K562 (cell line): ENCODE measurements around the gene ABAT. TPM values are rescaled to one million over a fixed set of nuclear protein-coding genes. Genes with fewer than 3 reads are reported as not detected.

ENCODE experiments used
- ATAC-seq: fragments of 200-7000 bp; cut with Tn5 transposase; 3 replicates; pipeline ENCODE4 v1.9.1; 2020; ENCODE audit warnings: moderate library complexity
- BruUV-seq: library from RNA; stranded (reverse); fragments of 400-500 nt; replicated peaks from 2 replicates; lab custom pipeline; 2021; lab: Mats Ljungman, UMichigan
- CTCF ChIA-PET: fragments of 300-600 bp; formaldehyde crosslinking; extraction: SDS; loops from one replicate; lab custom pipeline; 2021; ENCODE audit warnings: low intra/inter-chr PET ratio; lab: Yijun Ruan, JAX
- POLR2A ChIA-PET: fragments of 300-600, 350-650 bp; sonication (Branson Sonifier 250); formaldehyde crosslinking; extraction: SDS; loops from one replicate; lab custom pipeline; 2021; ENCODE audit warnings: antibody characterized with exemption, inconsistent platforms; lab: Yijun Ruan, JAX
- DNase-seq, 4 experiments: peaks; one replicate each; pipeline versions ENCODE4 v3.0.0 to v3.0.0-alpha.2; 2011 to 2018; ENCODE audit warnings: low spot score in 3 of 4, mixed read lengths in 3 of 4; ENCODE audit errors: extremely low read depth in 1 of 4
- FAIRE-seq: peaks from 2 replicates; lab custom pipeline; 2011; peaks lifted over from hg19 to GRCh38; lab: Jason Lieb, UNC
- H2AFZ ChIP-seq: 2 replicates; pipeline ENCODE4 v1.6.0; 2011; ENCODE audit warnings: low read depth, low read length, control low read depth, inconsistent platforms
- H3K27ac ChIP-seq: fragments of 200-600 bp; 3 replicates; pipeline ENCODE4 v1.8.0; 2011; ENCODE audit warnings: low read depth, mild to moderate bottlenecking, control low read depth, inconsistent platforms, low read length, moderate library complexity, mixed read lengths; ENCODE audit errors: extremely low read depth
- H3K27me3 ChIP-seq, 2 experiments: fragments of 300-600 bp in 1 of 2; 2 replicates in 1 of 2; 3 replicates in 1 of 2; pipeline versions ENCODE4 v1.6.0 to v1.8.0; 2011; ENCODE audit warnings: inconsistent platforms in 2 of 2, low read length in 2 of 2, mild to moderate bottlenecking in 1 of 2, mixed read lengths in 1 of 2, moderate library complexity in 1 of 2; ENCODE audit not compliant: control insufficient read depth in 2 of 2, insufficient read depth in 2 of 2
- H3K36me3 ChIP-seq: fragments of 300-600 bp; 3 replicates; pipeline ENCODE4 v1.8.0; 2011; ENCODE audit warnings: mild to moderate bottlenecking, low read length, inconsistent platforms; ENCODE audit not compliant: control insufficient read depth, insufficient read depth
- H3K4me1 ChIP-seq, 2 experiments: fragments of 200-600 bp in 1 of 2; replicated peaks in 1 of 2; 2 replicates in 1 of 2; 3 replicates in 1 of 2; pipeline versions ENCODE4 v1.5.1 to v1.8.0; 2011; ENCODE audit warnings: inconsistent platforms in 2 of 2, low read length in 2 of 2, mild to moderate bottlenecking in 1 of 2, mixed read lengths in 1 of 2, moderate library complexity in 1 of 2; ENCODE audit not compliant: control insufficient read depth in 2 of 2, insufficient read depth in 2 of 2
- H3K4me2 ChIP-seq: 2 replicates; pipeline ENCODE4 v1.6.1; 2011; ENCODE audit warnings: low read length, control low read depth, inconsistent platforms, mixed read lengths; ENCODE audit not compliant: insufficient read depth
- H3K4me3 ChIP-seq: fragments of 200-600 bp; sonication (generic), shearing (Covaris generic); 2 replicates; pipeline ENCODE4 v1.5.1; 2016; ENCODE audit warnings: control low read depth, inconsistent platforms
- H3K79me2 ChIP-seq: fragments of 200-600 bp; 3 replicates; pipeline ENCODE4 v1.8.0; 2011; ENCODE audit warnings: low read length, inconsistent platforms; ENCODE audit not compliant: control insufficient read depth, insufficient read depth
- H3K9ac ChIP-seq, 2 experiments: 2 replicates each; pipeline versions ENCODE4 v1.6.0 to v1.6.1; 2011; ENCODE audit warnings: low read depth in 2 of 2, low read length in 2 of 2, control low read depth in 1 of 2, inconsistent platforms in 1 of 2, mild to moderate bottlenecking in 1 of 2, mixed read lengths in 1 of 2; ENCODE audit not compliant: insufficient read depth in 1 of 2
- H3K9me1 ChIP-seq: one replicate; pipeline ENCODE4 v1.6.0; 2011; ENCODE audit warnings: inconsistent platforms, mild to moderate bottlenecking, low read length, moderate library complexity; ENCODE audit not compliant: control insufficient read depth, insufficient read depth
- H3K9me3 ChIP-seq: replicated peaks from 2 replicates; pipeline ENCODE4 v1.5.1; 2011; ENCODE audit warnings: low read depth, low read length, inconsistent platforms; ENCODE audit not compliant: control insufficient read depth, insufficient read depth
- H4K20me1 ChIP-seq: replicated peaks from 2 replicates; pipeline ENCODE4 v1.6.1; 2011; ENCODE audit warnings: low read length, inconsistent platforms, mixed read lengths; ENCODE audit not compliant: control insufficient read depth, insufficient read depth
- CLOCK ChIP-seq: fragments of 250-450 bp; sonication (Bioruptor Pico); IDR thresholded peaks from 2 replicates; pipeline ENCODE4 v1.4.0; 2020; ENCODE audit warnings: mild to moderate bottlenecking, moderate library complexity, borderline replicate concordance
- COPS2 ChIP-seq: fragments of 450-650 bp; conservative IDR thresholded peaks from 2 replicates; pipeline ENCODE4 v1.6.1; 2016; ENCODE audit warnings: mild to moderate bottlenecking, moderate library complexity
- HDAC1 ChIP-seq, 2 experiments: fragments of 450-650 bp; IDR thresholded peaks; 2 replicates each; pipeline ENCODE4 v1.6.1; 2016 to 2017; ENCODE audit warnings: inconsistent platforms in 1 of 2, mild to moderate bottlenecking in 1 of 2, moderate library complexity in 1 of 2
- NFIC ChIP-seq: fragments of 450-650 bp; IDR thresholded peaks from 2 replicates; pipeline ENCODE4 v1.6.1; 2017; ENCODE audit warnings: mild to moderate bottlenecking, inconsistent platforms
- ZNF785 ChIP-seq: fragments of 250-450 bp; sonication (Bioruptor Pico); IDR thresholded peaks from 2 replicates; pipeline ENCODE4 v1.4.0; 2020; ENCODE audit warnings: mild to moderate bottlenecking
- WGBS: fragments of 100-300 bp; shearing (Covaris generic); methylation state at CpG from one replicate; pipeline ENCODE4 v1.1.6; 2016; ENCODE audit warnings: low coverage, mixed read lengths; ENCODE audit not compliant: insufficient coverage; ENCODE audit errors: missing lambda C conversion rate; 5-methylcytosine and 5-hydroxymethylcytosine counted together
- in situ Hi-C: fragments of 300-500 bp; cut with MboI; formaldehyde crosslinking; loops from 4 replicates; pipeline ENCODE4 v1.15.0; 2018; ENCODE audit warnings: inconsistent platforms, mixed read lengths
- intact Hi-C: fragments of 100-400 bp; cut with micrococcal nuclease; formaldehyde crosslinking; loops from 2 replicates; pipeline ENCODE4 v1.14.2; 2022
- polyA plus RNA-seq, 8 experiments: library from polyadenylated mRNA; depleted of rRNA in 4 of 8; stranded (reverse) in 5 of 8; unstranded in 3 of 8; fragments of >200 nt; fragmentation: Nextera tagmentation in 2 of 8; fragmentation: Illumina TruSeq in 1 of 8; extraction: Ambion mirVana in 2 of 8; extraction: Trizol in 1 of 8; gene quantifications; 2 replicates each; pipeline versions ENCODE4 v1.2.1 to v1.2.3, GENCODE V29; 2011 to 2014; ENCODE audit warnings: inconsistent platforms in 1 of 8, missing spikeins in 1 of 8
- total RNA-seq, 7 experiments: library from RNA; depleted of rRNA in 6 of 7; stranded (reverse); fragments of >200 nt in 6 of 7; fragmentation: Illumina TruSeq in 2 of 7; extraction: Trizol in 2 of 7; gene quantifications; 2 replicates each; pipeline versions ENCODE4 v1.2.1 to v1.2.3, GENCODE V29; 2011 to 2021; ENCODE audit warnings: low replicate concordance in 1 of 7

Gene ABAT
- total and polyA plus RNA-seq, 9 of the 15 experiments (the other 6 are each of a cell fraction or from before 2014, with no cell fraction given), result 0.01 to 0.49 (median 0.10) TPM

GRCh38 chr16:8675183-8676159, 1.1 kb downstream of the ABAT start:
- POLR2A ChIA-PET, result interaction anchor here (0.7 kb wide), 1 partner anchor 181 kb away, joined by 3 read pairs; no protein-coding TSS in a partner anchor
- Histone ChIP-seq H3K36me3 (no peaks in the 10 kb centered on the region), H3K9me3 (no peaks in the 10 kb centered on the region; the same call in 1 of the 2 replicates), H3K9me1 (no peaks in the 10 kb centered on the region), H3K9ac (no peak overlapping the region), H3K4me2 (no peak overlapping the region), H3K4me3 (no peak overlapping the region), H3K27me3 (peaks cover 20 to 31% of the 10 kb centered on the region in 2 experiments; a peak in 4 of 5 replicates)
- no peak for FAIRE-seq
- no peak for ATAC-seq
- in situ Hi-C loops, result no loop called here
- TF ChIP-seq HDAC1 (IDR thresholded peaks at IDR 0.05) (no peak), NFIC (peak; percentile 40; the same call in 1 of the 2 replicates), CLOCK (CRISPR knock-in tag) (no peak), ZNF785 (CRISPR knock-in tag) (no peak), COPS2 (no peak)
- TF ChIP-seq, all 486 proteins: peak for 1
- no peak for DNase-seq
- CTCF ChIA-PET, result no interaction called here
- intact Hi-C loops, result no loop called here
- Histone ChIP-seq H3K4me1 (peaks cover 0 to 12% of the 10 kb centered on the region in 2 experiments; a peak in 4 of 5 replicates), H4K20me1 (peaks cover 18% of the 10 kb centered on the region; the same call in 1 of the 2 replicates), H2AFZ (no peak overlapping the region), H3K79me2 (no peaks in the 10 kb centered on the region), H3K27ac (no peak overlapping the region)
- no TSS peak for BruUV-seq
- WGBS, result 3% methylated on average over 10 of the region's 13 CpGs
